Activated T-cell treated with anti-CD3 and anti-CD28 coated beads, Interleukin-2, amount 50 U/mL, for 72 hours (primary cell): ENCODE measurements around the gene RNASE11. TPM values are rescaled to one million over a fixed set of nuclear protein-coding genes. Genes with fewer than 3 reads are reported as not detected.
A peak's percentile ranks its signal among the peaks of the same experiment; 100 is the strongest.

ENCODE experiments used
- ATAC-seq, 2 donors: fragments of 150-1000 bp; cut with Tn5 transposase; replicated peaks in 1 of 2; 2 replicates each; pipeline ENCODE4 v1.10.0; 2021; ENCODE audit warnings: moderate library complexity in 2 of 2, mild to moderate bottlenecking in 1 of 2
- DNase-seq, 2 donors: peaks; one replicate each; pipeline ENCODE4 v3.0.0; 2021 to 2022; ENCODE audit warnings: mixed read lengths in 1 of 2
- H3K27ac Mint-ChIP-seq: one replicate; pipeline ENCODE4 v1.8.0; 2022; ENCODE audit warnings: mild to moderate bottlenecking, moderate library complexity, mixed read lengths
- H3K27me3 Mint-ChIP-seq: one replicate; pipeline ENCODE4 v1.8.0; 2022; ENCODE audit warnings: low read depth, mixed read lengths
- H3K36me3 Mint-ChIP-seq, 2 donors: one replicate each; pipeline ENCODE4 v1.8.0; 2022; ENCODE audit warnings: mixed read lengths in 2 of 2, mild to moderate bottlenecking in 1 of 2; ENCODE audit not compliant: insufficient read depth in 2 of 2
- H3K4me1 Mint-ChIP-seq: one replicate; pipeline ENCODE4 v1.8.0; 2022; ENCODE audit warnings: low read depth, mixed read lengths
- H3K4me3 Mint-ChIP-seq, 2 donors: one replicate each; pipeline ENCODE4 v1.8.0; 2022; ENCODE audit warnings: mild to moderate bottlenecking in 2 of 2, mixed read lengths in 2 of 2, moderate library complexity in 2 of 2
- H3K9me3 Mint-ChIP-seq, 2 donors: one replicate each; pipeline ENCODE4 v1.8.0; 2022; ENCODE audit warnings: mixed read lengths in 2 of 2
- total RNA-seq, 2 donors: library from RNA; stranded (reverse); gene quantifications; one replicate each; pipeline ENCODE4 v1.2.3, GENCODE V29; 2022

Gene RNASE11
- not detected for total RNA-seq

DNA sequence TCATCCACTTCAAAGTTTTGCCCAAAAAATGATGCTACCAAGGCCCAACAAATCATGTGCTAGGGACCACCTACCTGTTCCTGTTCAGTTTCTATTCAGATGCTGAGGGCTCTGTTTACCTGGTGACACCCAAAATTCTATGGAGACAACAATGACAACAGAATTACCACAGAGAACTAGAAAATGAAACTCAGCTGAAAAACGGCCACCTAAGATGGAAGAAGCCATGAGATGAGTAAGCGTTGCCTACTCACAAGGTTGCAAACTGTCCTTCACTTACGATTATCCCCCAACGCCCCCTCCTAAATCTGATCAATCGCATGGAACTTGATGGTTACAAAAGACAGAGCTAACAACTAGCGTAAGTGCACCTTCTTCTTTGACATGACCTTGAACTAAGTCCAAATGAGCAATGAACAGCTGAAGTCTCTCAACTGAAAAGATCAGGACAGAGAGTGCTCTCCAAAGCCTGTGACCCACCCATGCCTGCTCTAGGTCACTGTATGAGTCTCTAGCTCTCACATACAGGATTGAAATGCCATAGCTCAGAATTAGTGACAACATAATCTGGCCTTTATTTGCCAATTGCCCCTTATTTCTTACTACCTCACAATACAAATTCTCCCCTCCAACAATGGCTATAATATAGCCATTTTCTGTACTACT lies at the start of gene RNASE11:
Gene RNASE11 (minus strand): TSS at position 513 of the 666 bp plus-strand sequence.
- Mint-ChIP-seq H3K36me3 (no peaks in the 10 kb centered on the region), H3K27ac (no peak within 1 kb of the TSS), H3K4me1 (peaks cover 11% of the 10 kb centered on the region), H3K27me3 (peaks cover 14% of the 10 kb centered on the region), H3K9me3 (peaks cover 2 to 5% of the 10 kb centered on the region in 2 donors), H3K4me3 (no peak within 1 kb of the TSS)
- DNase-seq (no peak), ATAC-seq (peak; percentile 27 to 66)

DNA sequence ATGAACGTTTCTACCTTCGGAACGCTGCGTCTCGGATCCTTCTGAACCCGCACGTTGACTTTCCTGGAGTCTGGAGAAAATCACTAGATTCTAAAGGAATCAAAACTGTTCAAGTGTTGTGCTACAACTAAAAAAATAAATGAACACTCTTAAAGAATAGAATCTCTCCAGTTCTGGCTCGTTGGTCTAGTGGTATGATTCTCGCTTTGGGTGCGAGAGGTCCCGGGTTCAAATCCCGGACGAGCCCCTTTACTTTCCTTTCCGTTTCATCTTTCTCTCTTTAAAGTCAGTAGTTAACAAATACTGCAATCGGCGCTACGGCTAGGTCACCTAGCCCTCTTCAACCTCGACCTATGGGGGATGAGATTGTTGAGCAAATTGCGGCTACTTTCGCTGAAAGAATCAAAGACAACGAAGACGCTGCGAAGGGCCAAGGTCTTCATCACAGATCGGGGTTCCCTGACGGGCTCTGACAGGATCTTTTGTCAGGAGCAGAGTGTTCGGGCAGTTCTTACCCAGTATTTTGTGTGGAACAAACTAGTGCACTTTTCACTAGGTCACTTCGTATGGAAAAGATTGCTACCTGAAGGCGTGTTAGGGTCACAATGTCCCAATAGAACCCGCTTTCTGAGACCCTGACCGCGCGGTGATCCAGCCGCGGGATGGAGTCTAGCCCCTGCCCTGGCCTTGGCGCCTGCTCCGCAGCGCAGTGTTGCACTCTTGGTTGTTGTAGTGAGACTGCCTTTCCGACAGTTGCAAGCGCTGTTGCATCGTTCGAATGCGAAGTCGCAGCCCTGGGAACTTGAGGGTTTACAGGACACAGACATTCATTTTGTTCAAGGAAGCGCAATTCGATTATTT lies 45.3 kb upstream of the RNASE11 start:
- Mint-ChIP-seq H3K27ac (peak overlapping the region; percentile 99), H3K27me3 (peaks cover 44% of the 10 kb centered on the region), H3K4me1 (peaks cover 39% of the 10 kb centered on the region), H3K9me3 (peaks cover 0 to 2% of the 10 kb centered on the region in 2 donors), H3K36me3 (peaks cover 0 to 2% of the 10 kb centered on the region in 2 donors), H3K4me3 (peak overlapping the region; percentile 88 to 92)
- DNase-seq (peak; percentile 55 to 80), ATAC-seq (peak; percentile 78 to 87)

DNA sequence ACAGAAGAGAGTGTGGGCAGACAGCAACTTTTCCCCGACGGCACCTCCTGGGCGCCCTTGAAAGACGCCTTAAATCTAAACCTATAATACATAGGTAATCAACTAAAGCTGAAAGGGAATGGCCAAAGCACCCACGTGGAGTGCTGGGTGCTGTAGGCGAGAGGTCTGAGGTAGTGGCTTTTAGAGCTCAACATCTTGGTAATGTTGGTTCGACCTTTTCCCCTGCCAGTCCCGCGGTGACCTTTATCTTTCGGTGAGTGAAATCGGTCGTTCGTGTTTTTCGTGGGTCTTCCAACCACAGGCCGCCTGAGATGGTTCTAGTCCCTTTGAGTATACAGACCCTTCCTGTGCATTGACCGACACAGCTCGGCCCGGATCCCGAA lies 44.6 kb upstream of the RNASE11 start:
- H3K27me3 Mint-ChIP-seq: peaks cover 50% of the 10 kb centered on the region
- DNase-seq (peak; percentile 33 to 41), ATAC-seq (peak; percentile 38 to 39)
- peaks cover 0 to 2% of the 10 kb centered on the region in 2 donors for H3K9me3 Mint-ChIP-seq
- peak overlapping the region; percentile 88 to 92 for H3K4me3 Mint-ChIP-seq
- H3K27ac Mint-ChIP-seq: peak overlapping the region; percentile 99
- H3K36me3 Mint-ChIP-seq: peaks cover 0 to 2% of the 10 kb centered on the region in 2 donors
- H3K4me1 Mint-ChIP-seq: peaks cover 45% of the 10 kb centered on the region

DNA sequence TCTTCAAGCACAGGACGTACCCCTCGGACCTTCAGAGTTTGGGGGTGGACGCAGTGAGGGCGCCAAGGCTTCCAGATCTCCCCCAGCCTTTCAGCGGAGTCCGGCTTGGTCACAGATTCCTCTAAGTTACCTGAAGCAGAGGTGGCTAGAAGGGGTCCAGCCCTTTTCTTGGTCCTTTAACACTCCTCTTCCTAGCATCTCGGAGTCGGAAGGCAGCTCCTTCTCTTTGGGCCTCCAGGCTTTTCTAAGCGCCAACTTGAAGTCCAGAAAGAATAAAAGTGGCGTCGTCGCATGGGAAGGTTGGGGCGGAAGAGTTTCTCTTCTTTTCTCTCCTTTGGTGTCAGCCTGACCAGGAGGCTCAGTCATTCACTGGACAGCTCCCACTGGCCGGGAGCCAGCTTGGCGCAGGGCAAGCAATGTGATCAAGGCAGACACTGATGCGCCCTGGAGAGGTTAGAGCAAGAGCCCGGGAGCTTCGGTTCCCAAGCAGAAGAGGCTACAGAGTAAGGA lies 44.1 kb upstream of the RNASE11 start:
- H3K9me3 Mint-ChIP-seq: peaks cover 0 to 2% of the 10 kb centered on the region in 2 donors
- DNase-seq: no peak
- H3K27ac Mint-ChIP-seq: peak overlapping the region; percentile 11
- peak overlapping the region; percentile 88 to 92 for H3K4me3 Mint-ChIP-seq
- H3K36me3 Mint-ChIP-seq: peaks cover 0 to 2% of the 10 kb centered on the region in 2 donors
- ATAC-seq: no peak
- H3K27me3 Mint-ChIP-seq: peaks cover 55% of the 10 kb centered on the region
- peaks cover 50% of the 10 kb centered on the region for H3K4me1 Mint-ChIP-seq

DNA sequence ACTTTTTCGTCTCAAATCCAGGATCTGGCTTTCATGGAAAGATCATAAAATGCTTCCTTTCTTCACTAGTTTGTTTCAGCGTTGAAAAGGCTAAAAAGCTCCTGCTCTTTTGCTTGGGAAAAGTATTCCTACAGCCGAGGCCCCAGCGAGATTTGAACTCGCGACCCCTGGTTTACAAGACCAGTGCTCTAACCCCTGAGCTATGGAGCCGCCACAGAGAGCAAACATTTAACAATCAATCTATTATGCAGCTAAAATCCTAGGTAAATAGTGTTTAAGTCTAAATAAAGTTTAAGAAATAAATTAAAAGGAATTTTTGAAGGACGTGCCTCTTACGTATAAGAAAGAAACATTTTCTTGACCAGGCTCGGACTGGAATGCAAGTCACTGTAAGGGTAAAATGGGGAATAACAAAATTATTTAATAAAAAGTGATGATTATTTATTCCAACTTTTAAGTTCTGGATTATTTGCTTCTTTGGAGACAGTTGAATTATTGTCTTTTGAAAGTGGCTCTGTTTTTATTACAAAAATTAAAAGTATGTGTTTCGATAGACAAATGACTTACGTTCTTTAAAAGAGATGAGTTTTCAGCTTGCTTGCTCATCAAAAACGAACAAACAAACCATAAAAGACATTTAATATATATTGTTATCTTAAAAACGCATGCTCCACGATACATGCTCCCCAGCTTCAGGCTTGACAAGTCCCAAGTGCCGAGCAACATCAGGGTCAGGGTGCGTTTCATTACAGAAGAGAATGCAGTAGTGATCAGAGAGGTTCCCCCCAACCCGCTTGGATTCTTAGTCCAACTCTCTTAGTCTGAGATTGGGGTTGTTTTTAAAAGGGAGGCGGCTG lies 43.5 kb upstream of the RNASE11 start:
- peak overlapping the region; percentile 85 for H3K27ac Mint-ChIP-seq
- H3K4me1 Mint-ChIP-seq: peaks cover 57% of the 10 kb centered on the region
- H3K36me3 Mint-ChIP-seq: peaks cover 0 to 2% of the 10 kb centered on the region in 2 donors
- peak; percentile 39 to 62 for DNase-seq
- peaks cover 62% of the 10 kb centered on the region for H3K27me3 Mint-ChIP-seq
- peak overlapping the region; percentile 88 to 92 for H3K4me3 Mint-ChIP-seq
- ATAC-seq: peak; percentile 20 to 29
- peaks cover 0 to 2% of the 10 kb centered on the region in 2 donors for H3K9me3 Mint-ChIP-seq

DNA sequence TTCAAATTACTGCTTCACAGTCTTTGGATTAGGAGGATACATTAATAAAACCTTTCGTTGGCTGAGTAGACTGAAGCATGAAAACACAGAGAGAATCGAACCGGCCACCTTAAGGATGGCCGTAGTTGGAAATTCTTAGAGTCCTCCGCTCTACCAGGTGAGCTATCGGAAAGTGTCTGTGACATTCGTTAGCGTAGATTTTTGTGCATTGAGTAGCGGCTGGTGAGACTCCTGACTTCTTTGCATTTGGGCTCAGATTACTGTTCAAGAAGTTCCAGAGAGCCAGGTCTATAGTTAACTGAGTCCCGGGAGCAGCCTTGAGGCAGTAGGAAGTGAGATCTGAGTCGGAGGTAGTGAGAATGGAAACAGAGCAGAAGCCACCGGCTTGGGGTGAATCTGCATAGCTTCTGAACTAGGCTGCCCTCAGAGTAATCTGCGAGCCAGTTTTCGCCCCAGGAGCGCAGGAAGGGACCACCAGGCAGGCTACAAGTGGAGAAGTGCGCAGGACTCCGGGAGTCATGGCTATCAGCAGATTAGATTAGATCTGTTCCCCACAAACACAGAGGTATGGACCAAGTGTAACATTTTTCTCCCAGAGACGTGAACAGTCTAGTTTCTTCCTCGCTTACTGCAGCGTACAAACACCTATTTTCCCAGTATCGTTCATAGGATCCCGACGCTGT lies 42.7 kb upstream of the RNASE11 start:
- ATAC-seq (peak; percentile 14 to 36), DNase-seq (peak; percentile 36 to 38)
- peaks cover 0 to 2% of the 10 kb centered on the region in 2 donors for H3K9me3 Mint-ChIP-seq
- peaks cover 64% of the 10 kb centered on the region for H3K4me1 Mint-ChIP-seq
- peaks cover 62% of the 10 kb centered on the region for H3K27me3 Mint-ChIP-seq
- H3K4me3 Mint-ChIP-seq: peak overlapping the region; percentile 88
- peak overlapping the region; percentile 85 for H3K27ac Mint-ChIP-seq
- peaks cover 0 to 2% of the 10 kb centered on the region in 2 donors for H3K36me3 Mint-ChIP-seq

DNA sequence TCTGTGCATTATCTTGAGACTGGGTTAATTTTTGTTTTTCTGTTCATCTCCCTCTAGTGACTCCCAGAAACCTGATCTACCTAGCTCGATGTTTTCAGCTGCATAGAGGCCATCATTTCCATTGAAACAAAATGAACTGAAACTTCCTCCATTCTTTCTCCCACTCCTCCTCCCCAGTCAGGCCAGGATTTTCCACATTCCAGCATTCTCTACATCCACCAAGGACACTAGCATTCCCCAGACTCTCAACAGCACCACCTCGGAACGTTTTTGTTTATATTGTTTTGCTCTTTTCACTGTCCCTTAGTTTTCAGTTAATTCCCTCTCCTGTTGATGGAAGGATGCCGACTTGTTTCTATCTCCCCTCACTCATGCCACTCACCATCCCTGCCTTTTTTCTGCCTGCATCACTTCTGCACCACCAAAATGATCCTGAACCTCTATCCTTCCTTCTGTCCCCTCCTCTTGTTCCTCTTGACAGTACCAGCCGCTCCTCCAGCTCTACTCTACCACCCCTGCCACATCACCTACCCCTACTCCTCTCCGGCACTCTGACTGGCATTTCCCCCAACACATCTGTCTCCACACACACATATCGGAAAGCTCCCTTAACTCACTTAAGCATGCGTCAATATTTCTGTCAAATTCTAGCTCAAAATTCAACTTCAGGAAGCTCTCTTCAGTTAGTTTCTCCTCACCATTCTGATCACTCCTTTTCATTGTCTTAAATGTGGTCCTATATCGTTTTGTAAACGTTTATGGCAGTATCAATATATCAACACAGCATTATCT lies 40.5 kb upstream of the RNASE11 start:
- Mint-ChIP-seq H3K27ac (no peak overlapping the region), H3K36me3 (peaks cover 0 to 4% of the 10 kb centered on the region in 2 donors), H3K9me3 (no peaks in the 10 kb centered on the region), H3K27me3 (peaks cover 61% of the 10 kb centered on the region), H3K4me3 (peak overlapping the region; percentile 11 to 81), H3K4me1 (peaks cover 86% of the 10 kb centered on the region)
- no peak for ATAC-seq
- no peak for DNase-seq

DNA sequence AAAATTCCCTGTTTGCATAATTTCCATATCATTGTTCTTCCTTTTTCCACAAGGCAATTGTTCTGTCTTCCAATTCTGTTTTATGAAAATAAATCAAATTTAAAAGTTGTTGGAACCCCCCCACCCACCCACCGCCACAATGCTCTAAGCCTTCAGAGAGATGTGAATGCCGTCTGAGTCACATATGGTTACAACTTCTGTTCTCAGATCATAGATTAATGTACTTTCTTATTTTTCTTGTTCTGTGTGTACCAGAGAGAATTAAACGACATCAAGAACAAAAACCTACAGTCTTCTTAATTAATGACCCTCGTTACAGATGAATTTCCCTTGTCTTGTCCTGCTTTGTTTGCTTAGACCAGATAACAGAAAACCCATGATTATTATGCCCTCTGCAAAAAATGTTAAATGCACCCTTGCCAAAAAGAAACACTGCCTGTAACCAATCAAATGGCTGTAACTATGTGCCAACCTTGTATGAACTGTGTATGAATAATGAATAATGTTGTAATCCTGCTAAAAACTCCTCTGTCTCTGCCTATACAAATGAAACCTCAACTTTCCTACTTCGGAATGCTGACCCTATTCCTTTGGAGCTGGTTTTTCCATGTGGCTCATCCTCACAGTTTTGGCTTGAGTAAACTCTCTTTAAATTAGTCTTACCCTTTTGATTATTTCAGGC lies 39.7 kb upstream of the RNASE11 start:
- peaks cover 68% of the 10 kb centered on the region for H3K27me3 Mint-ChIP-seq
- H3K4me3 Mint-ChIP-seq: peak overlapping the region; percentile 81 to 82
- H3K9me3 Mint-ChIP-seq: no peaks in the 10 kb centered on the region
- H3K4me1 Mint-ChIP-seq: peaks cover 86% of the 10 kb centered on the region
- peaks cover 0 to 1% of the 10 kb centered on the region in 2 donors for H3K36me3 Mint-ChIP-seq
- peak; percentile 30 to 33 for ATAC-seq
- DNase-seq: no peak
- H3K27ac Mint-ChIP-seq: no peak overlapping the region

DNA sequence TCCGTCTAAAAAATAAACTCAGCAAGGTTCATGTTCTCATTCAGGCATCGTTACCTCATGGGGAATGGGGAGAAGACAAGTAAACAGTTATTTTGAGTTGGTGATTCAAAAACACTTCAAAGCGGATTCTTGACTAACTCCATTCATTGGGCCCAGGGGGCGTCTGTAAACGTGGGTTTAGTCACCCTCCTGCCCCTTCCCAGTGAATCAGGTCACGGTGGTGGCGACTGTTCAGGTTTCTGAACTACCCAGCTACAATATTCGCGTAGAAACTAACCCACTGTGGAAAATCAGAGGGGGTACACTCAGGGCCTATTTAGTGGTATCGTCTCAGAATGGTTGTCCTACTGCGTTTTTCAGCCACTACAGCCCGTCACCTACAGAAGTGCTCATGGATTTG lies 38.5 kb upstream of the RNASE11 start:
- peak; percentile 12 to 39 for ATAC-seq
- no peak overlapping the region for H3K27ac Mint-ChIP-seq
- peaks cover 3 to 5% of the 10 kb centered on the region in 2 donors for H3K36me3 Mint-ChIP-seq
- H3K4me3 Mint-ChIP-seq: peak overlapping the region; percentile 81 to 82
- peak; percentile 12 to 59 for DNase-seq
- peaks cover 0 to 1% of the 10 kb centered on the region in 2 donors for H3K9me3 Mint-ChIP-seq
- peaks cover 80% of the 10 kb centered on the region for H3K27me3 Mint-ChIP-seq
- H3K4me1 Mint-ChIP-seq: peaks cover 80% of the 10 kb centered on the region

DNA sequence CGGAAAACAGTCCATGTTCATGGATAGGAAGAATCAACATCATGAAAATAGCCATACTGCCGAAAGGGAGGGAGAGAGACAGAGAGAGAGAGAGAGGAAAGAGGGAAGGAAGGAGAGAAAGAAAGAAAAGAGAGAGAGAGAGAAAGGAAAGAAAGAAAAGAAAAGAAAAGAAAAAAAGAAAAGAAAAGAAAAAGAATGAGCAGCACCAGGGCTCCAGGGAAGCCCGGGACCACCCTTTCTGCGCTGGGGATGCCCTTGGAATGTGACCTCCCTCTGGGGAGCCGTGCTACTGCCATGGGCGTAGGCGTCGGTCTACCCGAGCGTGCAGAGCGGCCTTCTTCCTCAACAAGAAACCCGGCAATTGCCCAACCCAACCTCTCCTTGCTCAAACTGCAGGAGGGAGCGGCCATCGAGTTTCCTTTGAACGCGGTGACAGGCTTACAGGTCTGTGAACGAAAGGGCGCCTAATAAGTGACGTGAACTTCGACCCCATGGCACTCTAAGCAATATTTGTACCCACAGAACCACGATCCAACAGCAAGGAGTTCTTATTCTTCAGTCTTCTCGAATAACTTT lies 36.8 kb upstream of the RNASE11 start:
- ATAC-seq (peak; percentile 38 to 43), DNase-seq (peak; percentile 46 to 61)
- Mint-ChIP-seq H3K4me1 (peaks cover 68% of the 10 kb centered on the region), H3K9me3 (peaks cover 0 to 1% of the 10 kb centered on the region in 2 donors), H3K27me3 (peaks cover 71% of the 10 kb centered on the region), H3K36me3 (peaks cover 3 to 5% of the 10 kb centered on the region in 2 donors), H3K27ac (peak overlapping the region; percentile 99), H3K4me3 (peak overlapping the region; percentile 81 to 82)

DNA sequence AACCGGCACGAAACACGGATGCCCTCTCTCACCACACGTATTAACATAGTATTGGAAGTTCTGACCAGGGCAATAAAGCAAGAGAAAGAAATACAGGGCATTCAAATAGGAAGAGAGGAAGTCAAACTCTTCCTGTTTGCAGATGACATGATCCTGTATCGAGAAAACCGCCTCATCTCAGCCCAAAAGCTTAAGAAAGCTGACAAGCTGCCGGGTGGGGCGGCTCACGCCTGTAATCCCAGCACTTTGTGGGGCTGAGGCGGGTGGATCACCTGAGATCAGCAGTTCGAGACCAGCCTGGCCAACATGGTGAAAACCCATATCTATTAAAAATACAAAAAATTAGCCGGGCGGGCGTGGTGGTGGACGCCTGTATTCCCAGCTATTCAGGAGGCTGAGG lies 36.0 kb upstream of the RNASE11 start:
- Mint-ChIP-seq H3K27ac (no peak overlapping the region), H3K9me3 (peaks cover 0 to 1% of the 10 kb centered on the region in 2 donors), H3K4me3 (peak overlapping the region; percentile 81 to 82), H3K36me3 (peaks cover 3 to 5% of the 10 kb centered on the region in 2 donors), H3K27me3 (peaks cover 70% of the 10 kb centered on the region), H3K4me1 (peaks cover 67% of the 10 kb centered on the region)
- no peak for ATAC-seq
- no peak for DNase-seq
